GM19372 (cell line): Measurements from ENCODE around the gene CDK5RAP3.
A peak's percentile ranks its signal among the peaks of the same experiment; 100 is the strongest.

Source experiments
- ATAC-seq: cut with Tn5 transposase; IDR thresholded peaks from one replicate; pipeline ENCODE4 v1.9.1; 2021; ENCODE audit warnings: mild to moderate bottlenecking, low read depth, moderate library complexity; ENCODE audit not compliant: unreplicated experiment

The CDK5RAP3 gene

DNA sequence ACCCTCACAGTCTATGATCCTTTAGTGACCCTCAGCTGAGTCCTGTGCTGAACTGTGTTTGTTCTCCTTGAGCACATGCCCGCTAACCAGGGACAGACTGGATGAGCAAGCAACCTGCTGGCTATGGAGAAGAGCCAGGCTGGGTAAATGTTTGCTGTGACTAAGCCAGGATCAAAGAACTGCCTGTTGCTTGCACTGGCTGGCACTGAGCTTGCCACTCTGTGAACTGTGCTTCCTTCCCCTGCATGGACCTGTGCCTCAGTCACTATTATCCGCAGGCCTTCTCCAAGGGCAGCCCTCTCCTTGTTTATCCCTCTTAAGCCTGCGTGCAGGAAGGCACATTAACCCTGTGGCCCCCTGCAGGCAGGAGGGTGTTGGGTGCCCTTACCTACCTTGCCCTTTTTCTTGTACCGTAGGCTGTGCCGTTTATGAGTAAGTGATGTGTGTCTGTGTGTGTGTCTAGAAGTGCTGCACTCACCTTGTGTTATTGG is 22.2 kb upstream of the CDK5RAP3 start:
- no peak for ATAC-seq

DNA sequence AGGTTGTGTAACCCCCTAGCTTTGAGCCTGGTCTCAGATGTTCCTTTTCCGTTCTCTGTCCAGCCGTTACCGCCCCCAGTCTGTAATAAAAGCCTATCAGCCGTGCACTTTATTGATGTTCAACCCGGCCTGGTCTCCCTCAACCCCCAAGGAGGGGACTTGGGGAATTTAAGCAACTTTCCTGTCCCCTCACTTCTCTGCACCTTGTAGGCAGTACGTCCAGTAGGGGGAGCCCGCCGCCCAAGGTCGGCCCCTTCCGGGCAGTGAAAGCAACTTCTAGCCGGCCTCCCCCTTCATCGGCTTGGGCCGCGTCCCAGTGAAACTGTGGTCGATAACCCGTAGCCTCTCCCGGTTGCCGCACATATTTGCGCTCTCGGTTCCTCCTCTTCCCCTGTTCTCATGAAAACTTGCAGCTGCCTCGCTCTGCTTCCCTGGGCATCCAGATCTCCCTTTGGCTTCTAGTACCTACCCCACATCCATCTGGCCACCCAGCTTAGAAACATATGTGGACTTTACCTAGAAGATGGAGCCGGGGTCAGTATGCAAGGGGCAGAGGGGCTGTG is 21.6 kb upstream of the CDK5RAP3 start:
- ATAC-seq: peak; percentile 77

GRCh38 chr17:47949946-47950345 is 21.0 kb upstream of the CDK5RAP3 start:
- no peak for ATAC-seq

GRCh38 chr17:47950448-47950847 is 20.5 kb upstream of the CDK5RAP3 start:
- no peak for ATAC-seq

- ATAC-seq: no peak
Measured at GRCh38 chr17:47952171-47953021, 18.5 kb upstream of the CDK5RAP3 start.

DNA sequence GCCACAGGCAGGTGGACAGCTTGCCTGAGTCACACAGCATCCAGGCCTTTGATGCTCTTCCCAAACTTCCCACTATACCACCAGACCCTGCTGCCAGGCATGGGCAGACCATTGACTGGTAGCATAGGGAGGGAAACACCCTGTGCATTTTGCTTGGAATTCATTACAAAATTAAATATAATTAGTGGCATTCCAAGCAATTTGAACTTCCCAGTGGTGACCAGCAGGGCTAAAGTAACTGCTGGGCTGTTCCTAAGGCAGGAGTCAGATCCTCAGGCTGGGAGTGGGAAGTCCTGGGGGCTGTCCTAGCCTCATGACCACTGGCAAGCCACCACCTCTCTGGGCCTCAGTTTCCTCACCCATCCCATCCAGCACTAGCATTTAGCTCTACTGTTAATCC is 17.0 kb upstream of the CDK5RAP3 start:
- ATAC-seq: no peak

- ATAC-seq: no peak
Measured at GRCh38 chr17:47955497-47956461, 15.1 kb upstream of the CDK5RAP3 start.

GRCh38 chr17:47956791-47957590 is 13.9 kb upstream of the CDK5RAP3 start:
- ATAC-seq: no peak

DNA sequence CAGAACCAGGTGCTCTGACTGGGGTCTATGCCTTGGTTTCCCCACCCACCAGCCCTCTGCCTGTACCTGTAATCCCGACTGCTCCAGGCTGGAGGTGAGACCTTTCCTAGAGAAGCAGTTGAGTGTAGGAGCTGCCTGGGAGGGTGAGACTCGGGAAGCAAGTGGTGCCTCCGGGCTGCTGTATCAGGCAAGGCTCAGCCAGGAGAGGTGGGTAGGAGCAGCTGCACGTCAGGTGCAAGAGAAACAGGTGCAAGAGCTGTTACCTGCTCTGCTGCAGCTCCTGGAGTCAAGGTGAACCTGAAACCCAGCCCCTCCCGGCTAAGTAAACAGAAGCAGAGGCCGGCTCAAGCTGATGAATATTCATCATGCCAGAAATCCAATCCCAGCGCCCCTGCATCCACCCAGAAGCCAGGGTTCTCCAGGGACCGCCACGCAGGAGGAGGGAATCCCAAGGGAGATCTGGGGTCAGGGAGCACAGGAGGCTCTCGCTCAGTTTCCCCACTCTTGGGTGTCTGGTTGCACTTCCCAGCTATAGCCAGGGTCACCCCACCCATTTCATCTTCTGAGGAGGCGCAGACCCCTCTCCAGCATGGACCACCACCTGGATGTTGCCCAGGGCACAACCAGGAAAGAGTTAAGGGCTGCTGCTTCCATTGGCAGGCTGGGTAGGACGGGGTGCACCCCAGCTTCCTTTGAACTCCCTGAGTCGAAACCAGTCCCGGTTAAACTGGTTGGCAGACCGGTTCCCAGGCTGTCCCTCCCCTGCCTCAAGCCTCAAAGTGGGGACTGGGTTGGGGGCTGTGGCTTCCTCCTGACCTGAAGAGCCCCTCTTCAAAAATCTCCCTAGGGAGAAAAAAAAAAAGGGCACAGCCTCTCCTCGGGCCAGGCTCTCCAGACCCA is 13.1 kb upstream of the CDK5RAP3 start, which contains the start of gene PRR15L:
PRR15L (minus strand) TSS at position 293 of the 900 bp plus-strand sequence. CDS start 4,649 bp downstream, outside the sequence.
- ATAC-seq: no peak

DNA sequence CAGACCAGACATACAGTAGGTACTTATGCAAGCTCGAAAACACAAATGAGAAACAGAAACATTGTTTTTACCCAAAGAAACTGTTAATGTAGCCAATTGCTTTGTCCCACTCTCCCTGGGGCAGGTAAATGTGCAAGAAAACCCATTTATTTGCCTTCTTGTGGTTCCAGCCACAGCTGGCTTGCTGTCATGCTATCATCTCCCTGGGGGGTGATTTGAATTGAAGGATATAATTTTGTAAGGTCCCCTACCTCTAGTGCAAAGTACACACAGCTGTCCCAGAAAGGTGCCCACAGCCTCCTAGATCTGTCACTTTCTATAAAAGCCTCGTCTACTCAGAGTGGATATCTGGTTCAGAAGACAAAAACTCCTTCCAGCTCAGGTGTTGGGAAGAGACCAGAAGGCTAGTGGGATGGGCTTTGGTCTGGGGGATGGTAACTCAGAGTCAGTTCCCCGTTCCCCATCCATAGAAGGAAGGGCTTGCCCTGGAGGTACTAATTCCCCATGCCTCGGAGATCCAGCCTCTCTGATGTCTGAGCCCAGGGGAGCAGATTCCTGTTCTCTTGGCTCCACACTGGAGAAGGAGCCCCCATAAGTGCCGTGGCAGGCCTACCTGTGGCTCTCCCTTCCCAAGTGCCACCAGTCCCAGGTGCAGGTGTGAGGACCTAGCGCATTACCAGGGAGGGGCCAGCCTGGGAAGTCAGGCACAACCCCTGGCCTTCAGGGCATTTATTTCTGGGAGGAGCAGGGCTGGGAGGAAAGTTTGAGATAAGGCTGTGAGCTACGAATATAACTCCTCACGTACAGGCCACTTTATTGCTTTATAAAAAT is 10.9 kb upstream of the CDK5RAP3 start:
- ATAC-seq: no peak

GRCh38 chr17:47961406-47961805 is 9.5 kb upstream of the CDK5RAP3 start:
- ATAC-seq: no peak

DNA sequence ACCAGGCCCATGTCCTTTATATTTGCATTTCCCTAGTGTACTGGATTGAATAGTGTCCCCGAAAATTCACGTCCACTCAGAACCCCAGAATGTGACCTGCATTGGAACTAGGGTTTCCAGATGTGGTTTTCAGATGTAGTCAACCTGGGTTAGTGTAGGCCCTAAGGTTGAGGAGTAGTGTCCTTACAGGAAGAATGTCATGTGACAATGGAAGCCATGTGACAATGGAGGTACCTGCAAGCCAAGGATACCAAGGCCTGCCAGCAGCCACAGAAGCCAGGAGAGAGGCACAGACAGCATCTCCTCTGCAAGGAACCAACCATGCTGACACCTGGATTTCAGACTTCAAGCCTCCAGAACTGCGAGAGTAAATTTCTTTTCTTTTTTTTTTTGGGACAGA is 8.0 kb upstream of the CDK5RAP3 start:
- ATAC-seq: no peak

- ATAC-seq: no peak
Measured at GRCh38 chr17:47964856-47965255, 6.1 kb upstream of the CDK5RAP3 start.

DNA sequence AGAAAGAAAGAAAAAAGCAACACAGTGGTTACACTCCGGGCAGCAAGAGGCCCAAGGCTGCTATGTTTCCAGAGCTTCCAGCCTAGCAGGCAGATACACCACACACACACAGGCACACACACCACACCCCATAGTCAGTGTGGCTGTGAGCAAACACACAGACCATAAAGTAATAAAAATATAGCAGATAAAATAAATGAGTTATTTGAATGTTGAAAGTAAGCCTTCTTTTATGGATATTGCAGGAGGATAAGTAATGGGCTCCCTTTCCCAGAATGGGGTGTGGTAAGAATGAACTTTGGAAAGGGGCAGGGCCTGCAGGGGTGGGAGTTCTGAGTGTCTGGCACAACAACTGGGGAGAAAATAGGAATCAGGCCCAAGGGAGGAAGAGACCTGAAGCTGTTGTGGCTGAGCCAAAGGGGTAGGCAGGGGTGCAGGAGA is 4.8 kb upstream of the CDK5RAP3 start:
- ATAC-seq: no peak

DNA sequence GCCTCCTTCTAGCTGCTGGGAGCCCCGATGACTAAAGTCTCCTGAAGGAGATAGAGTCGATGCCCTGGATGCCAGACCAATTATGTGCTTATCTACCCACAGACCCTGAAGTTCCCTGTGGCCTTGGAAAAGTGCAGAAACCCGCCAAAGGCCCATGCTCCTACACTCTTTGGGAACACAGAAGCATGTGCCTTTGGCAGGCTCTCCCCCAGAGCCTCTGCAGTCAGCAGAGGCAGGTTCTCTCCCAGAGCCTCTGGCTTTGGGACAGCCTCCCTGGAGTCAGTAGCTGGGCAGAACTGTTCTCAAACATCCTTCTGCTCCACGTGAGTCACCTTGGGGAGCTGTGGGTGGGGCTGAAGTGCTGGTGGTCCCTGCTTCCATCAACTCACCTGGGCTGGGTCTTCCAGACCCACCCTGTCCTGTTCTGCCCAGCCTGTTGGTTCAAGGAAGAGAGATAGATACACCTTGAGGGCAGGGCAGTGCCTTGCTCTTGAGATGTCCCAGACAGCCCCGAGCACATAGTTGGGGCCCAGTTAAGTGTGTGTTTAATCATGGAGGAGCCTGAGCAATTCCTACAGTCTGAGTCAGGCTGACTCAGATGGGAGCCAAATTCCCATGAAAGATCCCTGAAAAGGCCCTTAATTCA is 3.2 kb upstream of the CDK5RAP3 start:
- no peak for ATAC-seq

DNA sequence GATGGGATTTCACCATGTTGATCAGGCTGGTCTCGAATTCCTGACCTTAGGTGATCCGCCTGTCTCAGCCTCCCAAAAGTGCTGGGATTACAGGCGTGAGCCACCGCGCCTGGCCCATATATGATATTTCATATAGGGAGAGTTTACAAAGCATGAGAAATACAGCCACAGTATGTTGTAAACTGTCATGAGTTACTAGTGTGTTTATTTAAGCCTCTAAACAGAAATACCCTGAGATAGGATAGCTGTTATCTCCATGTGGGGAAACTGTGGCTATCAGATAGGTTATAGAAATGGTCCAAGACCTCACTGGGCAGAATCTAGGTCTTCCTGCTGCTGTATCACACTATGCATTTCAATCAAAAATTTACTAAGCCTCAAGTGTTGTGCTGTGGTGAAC is 2.1 kb upstream of the CDK5RAP3 start:
- no peak for ATAC-seq

- ATAC-seq: no peak
Measured at GRCh38 chr17:47969930-47970724, 786 bp upstream of the CDK5RAP3 start.
